ENCODE results near the gene COL24A1. TPM values are rescaled to one million over a fixed set of nuclear protein-coding genes. Genes with fewer than 3 reads are reported as not detected.

COL24A1 gene
- total RNA-seq, 1 experiment from 2014 or later = not detected

- H3K27ac Mint-ChIP-seq (ENCODE audit: low read depth, unreplicated experiment) = no peak overlapping the region
- H3K4me3 Mint-ChIP-seq (ENCODE audit: unreplicated experiment) = no peak overlapping the region
- intact Hi-C loops (cut with micrococcal nuclease) = no loop called here
- DNase-seq (ENCODE audit: unreplicated experiment) = no peak
- H3K9me3 Mint-ChIP-seq (ENCODE audit: unreplicated experiment) = no peaks in the 10 kb centered on the region
- no peaks in the 10 kb centered on the region for H3K36me3 Mint-ChIP-seq (ENCODE audit: insufficient read depth, unreplicated experiment)
- H3K4me1 Mint-ChIP-seq (ENCODE audit: insufficient read depth, unreplicated experiment) = peaks cover 5% of the 10 kb centered on the region
- TF ChIP-seq CTCF (IDR thresholded peaks at IDR 0.05; ENCODE audit: unreplicated experiment) = no peak
- BruUV-seq (replicated peaks) = no TSS peak
- POLR2A ChIA-PET = no interaction called here
- CTCF ChIA-PET = no interaction called here
- peaks cover 67% of the 10 kb centered on the region for H3K27me3 Mint-ChIP-seq (ENCODE audit: insufficient read depth, unreplicated experiment)
Observed at GRCh38 chr1:86138746-86139145, 17.8 kb downstream of the COL24A1 start.

- Mint-ChIP-seq H3K27ac (ENCODE audit: low read depth, unreplicated experiment) (no peak overlapping the region), H3K27me3 (ENCODE audit: insufficient read depth, unreplicated experiment) (peaks cover 55% of the 10 kb centered on the region), H3K4me3 (ENCODE audit: unreplicated experiment) (no peak overlapping the region), H3K4me1 (ENCODE audit: insufficient read depth, unreplicated experiment) (peaks cover 5% of the 10 kb centered on the region), H3K36me3 (ENCODE audit: insufficient read depth, unreplicated experiment) (no peaks in the 10 kb centered on the region), H3K9me3 (ENCODE audit: unreplicated experiment) (no peaks in the 10 kb centered on the region)
- ChIA-PET CTCF (no interaction called here), POLR2A (no interaction called here)
- intact Hi-C loops (cut with micrococcal nuclease) = no loop called here
- TF ChIP-seq CTCF (IDR thresholded peaks at IDR 0.05; ENCODE audit: unreplicated experiment) = no peak
- DNase-seq (ENCODE audit: unreplicated experiment) = peak; percentile 35
- no TSS peak for BruUV-seq (replicated peaks)
Observed at GRCh38 chr1:86137436-86137835, 19.1 kb downstream of the COL24A1 start.

- intact Hi-C loops (cut with micrococcal nuclease) = no loop called here
- Mint-ChIP-seq H3K4me3 (ENCODE audit: unreplicated experiment) (no peak overlapping the region), H3K27ac (ENCODE audit: low read depth, unreplicated experiment) (no peak overlapping the region), H3K9me3 (ENCODE audit: unreplicated experiment) (peaks cover 10% of the 10 kb centered on the region), H3K36me3 (ENCODE audit: insufficient read depth, unreplicated experiment) (no peaks in the 10 kb centered on the region), H3K27me3 (ENCODE audit: insufficient read depth, unreplicated experiment) (peaks cover 22% of the 10 kb centered on the region), H3K4me1 (ENCODE audit: insufficient read depth, unreplicated experiment) (no peaks in the 10 kb centered on the region)
- TF ChIP-seq CTCF (IDR thresholded peaks at IDR 0.05; ENCODE audit: unreplicated experiment) = no peak
- ChIA-PET POLR2A (interaction anchor here (0.7 kb wide), 1 partner anchor 120 kb away, joined by 3 read pairs; no protein-coding TSS in a partner anchor), CTCF (no interaction called here)
- BruUV-seq (replicated peaks) = no TSS peak
- DNase-seq (ENCODE audit: unreplicated experiment) = no peak
Observed at GRCh38 chr1:86119214-86119764, 37.3 kb downstream of the COL24A1 start.

- ChIA-PET CTCF (interaction anchor here (1.6 kb wide), 1 partner anchor 11 kb away, joined by 7 read pairs; no protein-coding TSS in a partner anchor), POLR2A (no interaction called here)
- H3K27me3 Mint-ChIP-seq (ENCODE audit: insufficient read depth, unreplicated experiment) = no peaks in the 10 kb centered on the region
- no TSS peak for BruUV-seq (replicated peaks)
- DNase-seq (ENCODE audit: unreplicated experiment) = no peak
- H3K27ac Mint-ChIP-seq (ENCODE audit: low read depth, unreplicated experiment) = no peak overlapping the region
- no peaks in the 10 kb centered on the region for H3K4me1 Mint-ChIP-seq (ENCODE audit: insufficient read depth, unreplicated experiment)
- no peak for TF ChIP-seq CTCF (IDR thresholded peaks at IDR 0.05; ENCODE audit: unreplicated experiment)
- no peak overlapping the region for H3K4me3 Mint-ChIP-seq (ENCODE audit: unreplicated experiment)
- H3K9me3 Mint-ChIP-seq (ENCODE audit: unreplicated experiment) = peaks cover 10% of the 10 kb centered on the region
- no peaks in the 10 kb centered on the region for H3K36me3 Mint-ChIP-seq (ENCODE audit: insufficient read depth, unreplicated experiment)
- intact Hi-C loops (cut with micrococcal nuclease) = no loop called here
Observed at GRCh38 chr1:86114816-86115400, 41.7 kb downstream of the COL24A1 start.

Measured in MCF 10A (cell line).